Stimulated activated CD8-positive, alpha-beta memory T cell treated with anti-CD3 and anti-CD28 coated beads, Interleukin-15, amount 100 ng/mL, for 24 hours (primary cell): ENCODE measurements around the gene ZNF800.

ENCODE experiments used
- DNase-seq: peaks from one replicate; pipeline ENCODE4 v3.0.0-alpha.2; 2020; ENCODE audit warnings: low read depth

The ZNF800 gene

GRCh38 chr7:127390186-127390816 is 2.2 kb downstream of the ZNF800 start:
- no peak for DNase-seq

GRCh38 chr7:127389321-127389720 is 3.2 kb downstream of the ZNF800 start:
- DNase-seq: no peak

GRCh38 chr7:127387974-127388373 is 4.5 kb downstream of the ZNF800 start:
- DNase-seq: no peak

- DNase-seq: no peak
Measured at GRCh38 chr7:127383123-127383835, 9.2 kb downstream of the ZNF800 start.

- no peak for DNase-seq
Measured at GRCh38 chr7:127382301-127383085, 10.0 kb downstream of the ZNF800 start.

GRCh38 chr7:127380479-127380878 is 12.0 kb downstream of the ZNF800 start:
- DNase-seq: no peak

GRCh38 chr7:127379642-127380041 is 12.9 kb downstream of the ZNF800 start:
- DNase-seq: no peak

- no peak for DNase-seq
Measured at GRCh38 chr7:127378537-127378936, 14.0 kb downstream of the ZNF800 start.

- no peak for DNase-seq
Measured at GRCh38 chr7:127377425-127377824, 15.1 kb downstream of the ZNF800 start.

- DNase-seq: no peak
Measured at GRCh38 chr7:127375631-127376030, 16.9 kb downstream of the ZNF800 start.

- no peak for DNase-seq
Measured at GRCh38 chr7:127367679-127368078, 24.8 kb downstream of the ZNF800 start.

GRCh38 chr7:127366680-127367079 is 25.8 kb downstream of the ZNF800 start:
- DNase-seq: no peak

- no peak for DNase-seq
Measured at GRCh38 chr7:127365957-127366315, 26.6 kb downstream of the ZNF800 start.

GRCh38 chr7:127365164-127365956 is 27.1 kb downstream of the ZNF800 start:
- DNase-seq: no peak

GRCh38 chr7:127362364-127363027 is 30.0 kb downstream of the ZNF800 start:
- DNase-seq: no peak

- no peak for DNase-seq
Measured at GRCh38 chr7:127361736-127362135, 30.8 kb downstream of the ZNF800 start.

GRCh38 chr7:127359011-127359410 is 33.5 kb downstream of the ZNF800 start:
- no peak for DNase-seq

GRCh38 chr7:127353897-127354296 is 38.6 kb downstream of the ZNF800 start:
- no peak for DNase-seq

- no peak for DNase-seq
Measured at GRCh38 chr7:127350586-127350985, 41.9 kb downstream of the ZNF800 start.

GRCh38 chr7:127349881-127350280 is 42.6 kb downstream of the ZNF800 start:
- no peak for DNase-seq

- no peak for DNase-seq
Measured at GRCh38 chr7:127348247-127348631, 44.3 kb downstream of the ZNF800 start.
